A549 (cell line): ENCODE results near the gene DHX30.

Experiments used
- CHD2 ChIP-seq: fragments of 150-350 bp; IDR thresholded peaks from 2 replicates; pipeline ENCODE4 v1.6.1; 2014; ENCODE audit warnings: low read length; ENCODE audit not compliant: partially characterized antibody
- EHF ChIP-seq: fragments of 250-450 bp; sonication (Bioruptor Pico); IDR thresholded peaks from 2 replicates; pipeline ENCODE4 v1.5.0; 2020; ENCODE audit warnings: mild to moderate bottlenecking
- ESRRA ChIP-seq: fragments of 150-350 bp; IDR thresholded peaks from 2 replicates; pipeline ENCODE4 v1.6.1; 2014; ENCODE audit warnings: mild to moderate bottlenecking, low read length, borderline replicate concordance
- HOXA7 ChIP-seq: fragments of 250-450 bp; sonication (Bioruptor Pico); IDR thresholded peaks from 2 replicates; pipeline ENCODE4 v1.5.0; 2020; ENCODE audit warnings: mild to moderate bottlenecking, moderate library complexity
- JUNB ChIP-seq: fragments of >200 bp; sonication (Bioruptor Twin); formaldehyde crosslinking; IDR thresholded peaks from 2 replicates; pipeline ENCODE4 v1.6.1; 2016
- POLR2A ChIP-seq: IDR thresholded peaks from 2 replicates; pipeline ENCODE4 v1.6.1; 2012; ENCODE audit warnings: mild to moderate bottlenecking, low read length
- RCOR1 ChIP-seq: fragments of 150-350 bp; IDR thresholded peaks from 2 replicates; pipeline ENCODE4 v1.6.1; 2014; ENCODE audit warnings: antibody characterized with exemption, low read length, low read depth
- TF ChIP-seq, protein P1 (sequence below): fragments of >200 bp; sonication (Bioruptor Twin); formaldehyde crosslinking; IDR thresholded peaks from 3 replicates; pipeline ENCODE4 v1.5.1; 2016
- TF ChIP-seq, protein P2 (sequence below): IDR thresholded peaks from 2 replicates; pipeline ENCODE4 v1.6.1; 2012
- TF ChIP-seq, protein P3 (sequence below): fragments of 150-350 bp; IDR thresholded peaks from 2 replicates; pipeline ENCODE4 v1.6.1; 2014; ENCODE audit warnings: low read depth, mild to moderate bottlenecking, low read length
- TF ChIP-seq, protein P4 (sequence below): fragments of 450-650 bp; IDR thresholded peaks from 2 replicates; pipeline ENCODE4 v1.6.1; 2014; ENCODE audit warnings: antibody characterized with exemption

DNA sequence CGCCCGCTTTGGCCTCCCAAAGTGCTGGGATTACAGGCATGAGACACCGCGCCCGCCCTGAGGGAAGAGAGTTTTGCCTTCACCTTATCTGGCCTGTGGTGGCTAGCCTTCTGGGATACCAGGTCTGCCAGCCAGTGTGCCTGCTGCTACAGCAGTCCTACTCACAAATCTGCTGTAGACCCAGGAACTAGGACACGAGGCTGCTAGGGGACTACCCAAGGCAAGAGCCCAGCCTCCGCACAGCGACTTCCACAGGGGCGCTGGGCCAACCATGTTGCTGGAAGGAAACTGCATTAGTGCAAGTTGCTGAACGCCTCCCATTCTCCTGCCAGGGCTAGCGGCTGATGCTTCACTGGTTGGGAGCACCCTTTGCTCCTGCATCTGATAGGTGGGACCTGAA, 53.7 kb downstream of the DHX30 start:
- TF ChIP-seq, protein P1, sequence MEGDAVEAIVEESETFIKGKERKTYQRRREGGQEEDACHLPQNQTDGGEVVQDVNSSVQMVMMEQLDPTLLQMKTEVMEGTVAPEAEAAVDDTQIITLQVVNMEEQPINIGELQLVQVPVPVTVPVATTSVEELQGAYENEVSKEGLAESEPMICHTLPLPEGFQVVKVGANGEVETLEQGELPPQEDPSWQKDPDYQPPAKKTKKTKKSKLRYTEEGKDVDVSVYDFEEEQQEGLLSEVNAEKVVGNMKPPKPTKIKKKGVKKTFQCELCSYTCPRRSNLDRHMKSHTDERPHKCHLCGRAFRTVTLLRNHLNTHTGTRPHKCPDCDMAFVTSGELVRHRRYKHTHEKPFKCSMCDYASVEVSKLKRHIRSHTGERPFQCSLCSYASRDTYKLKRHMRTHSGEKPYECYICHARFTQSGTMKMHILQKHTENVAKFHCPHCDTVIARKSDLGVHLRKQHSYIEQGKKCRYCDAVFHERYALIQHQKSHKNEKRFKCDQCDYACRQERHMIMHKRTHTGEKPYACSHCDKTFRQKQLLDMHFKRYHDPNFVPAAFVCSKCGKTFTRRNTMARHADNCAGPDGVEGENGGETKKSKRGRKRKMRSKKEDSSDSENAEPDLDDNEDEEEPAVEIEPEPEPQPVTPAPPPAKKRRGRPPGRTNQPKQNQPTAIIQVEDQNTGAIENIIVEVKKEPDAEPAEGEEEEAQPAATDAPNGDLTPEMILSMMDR, result no peak
- TF ChIP-seq EHF (CRISPR knock-in tag), result no peak
- TF ChIP-seq CHD2, result no peak
- no peak for TF ChIP-seq POLR2A
- TF ChIP-seq, protein P2, sequence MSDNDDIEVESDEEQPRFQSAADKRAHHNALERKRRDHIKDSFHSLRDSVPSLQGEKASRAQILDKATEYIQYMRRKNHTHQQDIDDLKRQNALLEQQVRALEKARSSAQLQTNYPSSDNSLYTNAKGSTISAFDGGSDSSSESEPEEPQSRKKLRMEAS, result no peak
- no peak for TF ChIP-seq RCOR1
- TF ChIP-seq, protein P3, sequence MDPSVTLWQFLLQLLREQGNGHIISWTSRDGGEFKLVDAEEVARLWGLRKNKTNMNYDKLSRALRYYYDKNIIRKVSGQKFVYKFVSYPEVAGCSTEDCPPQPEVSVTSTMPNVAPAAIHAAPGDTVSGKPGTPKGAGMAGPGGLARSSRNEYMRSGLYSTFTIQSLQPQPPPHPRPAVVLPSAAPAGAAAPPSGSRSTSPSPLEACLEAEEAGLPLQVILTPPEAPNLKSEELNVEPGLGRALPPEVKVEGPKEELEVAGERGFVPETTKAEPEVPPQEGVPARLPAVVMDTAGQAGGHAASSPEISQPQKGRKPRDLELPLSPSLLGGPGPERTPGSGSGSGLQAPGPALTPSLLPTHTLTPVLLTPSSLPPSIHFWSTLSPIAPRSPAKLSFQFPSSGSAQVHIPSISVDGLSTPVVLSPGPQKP, result no peak
- no peak for TF ChIP-seq HOXA7 (CRISPR knock-in tag)
- TF ChIP-seq, protein P4, sequence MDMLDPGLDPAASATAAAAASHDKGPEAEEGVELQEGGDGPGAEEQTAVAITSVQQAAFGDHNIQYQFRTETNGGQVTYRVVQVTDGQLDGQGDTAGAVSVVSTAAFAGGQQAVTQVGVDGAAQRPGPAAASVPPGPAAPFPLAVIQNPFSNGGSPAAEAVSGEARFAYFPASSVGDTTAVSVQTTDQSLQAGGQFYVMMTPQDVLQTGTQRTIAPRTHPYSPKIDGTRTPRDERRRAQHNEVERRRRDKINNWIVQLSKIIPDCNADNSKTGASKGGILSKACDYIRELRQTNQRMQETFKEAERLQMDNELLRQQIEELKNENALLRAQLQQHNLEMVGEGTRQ, result no peak
- TF ChIP-seq JUNB, result no peak
- no peak for TF ChIP-seq ESRRA
